ENCODE data around the gene ASB2.
A peak's percentile ranks its signal among the peaks of the same experiment; 100 is the strongest.

ASB2 gene

GRCh38 chr14:93960108-93960475, 16.3 kb downstream of the ASB2 start:
- Histone ChIP-seq H3K4me3 (ENCODE audit: low read length) (peak overlapping the region; percentile 60), H3K4me1 (ENCODE audit: control insufficient read depth, low read length) (peaks cover 100% of the 10 kb centered on the region), H3K9me2 (replicated peaks; ENCODE audit: control insufficient read depth, low read length) (no peaks in the 10 kb centered on the region), H4K20me1 (ENCODE audit: control insufficient read depth, insufficient read depth, low read depth, low read length) (no peaks in the 10 kb centered on the region), H3K36me3 (ENCODE audit: control insufficient read depth, low read length) (peaks cover 3% of the 10 kb centered on the region; the same call in 1 of the 2 replicates), H3K27ac (ENCODE audit: low read depth, low read length) (peak overlapping the region; percentile 98), H3K9me3 (ENCODE audit: control insufficient read depth, insufficient read depth, low read length) (no peaks in the 10 kb centered on the region), H3K79me2 (ENCODE audit: control insufficient read depth, low read length) (0 out of 2 replicates have a peak, but pooled peaks cover 6% of the 10 kb centered on the region), H3F3A (ENCODE audit: control insufficient read depth, insufficient read depth) (peaks cover 37% of the 10 kb centered on the region), H3K27me3 (ENCODE audit: control insufficient read depth, low read length) (no peaks in the 10 kb centered on the region), H3K4me2 (ENCODE audit: low read length) (peak overlapping the region; percentile 97)
- no peak for TF ChIP-seq CTCF (IDR thresholded peaks at IDR 0.05; ENCODE audit: low read depth, low read length, poor library complexity, severe bottlenecking)
- TF ChIP-seq EZH2phosphoT487 (IDR thresholded peaks at IDR 0.05; ENCODE audit: borderline replicate concordance, low read length), result no peak

- H3K4me2 ChIP-seq (ENCODE audit: low read length), result peak overlapping the region; percentile 97
- peak overlapping the region; percentile 98 for H3K27ac ChIP-seq (ENCODE audit: low read depth, low read length)
These were observed 16.9 kb downstream of the ASB2 start for GRCh38 chr14:93959239-93960107.

GRCh38 chr14:93958567-93959238, 17.7 kb downstream of the ASB2 start:
- peaks cover 100% of the 10 kb centered on the region for H3K4me1 ChIP-seq (ENCODE audit: control insufficient read depth, low read length)

More at GRCh38 chr14:93959239-93960107, 16.9 kb downstream of the ASB2 start:
- Histone ChIP-seq H3K4me1 (ENCODE audit: control insufficient read depth, low read length) (peaks cover 100% of the 10 kb centered on the region), H3K9me3 (ENCODE audit: control insufficient read depth, insufficient read depth, low read length) (no peaks in the 10 kb centered on the region), H3K36me3 (ENCODE audit: control insufficient read depth, low read length) (peaks cover 3% of the 10 kb centered on the region; the same call in 1 of the 2 replicates), H3F3A (ENCODE audit: control insufficient read depth, insufficient read depth) (peaks cover 35% of the 10 kb centered on the region), H3K4me3 (ENCODE audit: low read length) (peak overlapping the region; percentile 60), H4K20me1 (ENCODE audit: control insufficient read depth, insufficient read depth, low read depth, low read length) (no peaks in the 10 kb centered on the region), H3K27me3 (ENCODE audit: control insufficient read depth, low read length) (no peaks in the 10 kb centered on the region), H3K9me2 (replicated peaks; ENCODE audit: control insufficient read depth, low read length) (no peaks in the 10 kb centered on the region), H3K79me2 (ENCODE audit: control insufficient read depth, low read length) (0 out of 2 replicates have a peak, but pooled peaks cover 6% of the 10 kb centered on the region)
- no peak for TF ChIP-seq EZH2phosphoT487 (IDR thresholded peaks at IDR 0.05; ENCODE audit: borderline replicate concordance, low read length)
- TF ChIP-seq CTCF (IDR thresholded peaks at IDR 0.05; ENCODE audit: low read depth, low read length, poor library complexity, severe bottlenecking), result no peak

More at GRCh38 chr14:93958567-93959238, 17.7 kb downstream of the ASB2 start:
- TF ChIP-seq CTCF (IDR thresholded peaks at IDR 0.05; ENCODE audit: low read depth, low read length, poor library complexity, severe bottlenecking), result no peak
- no peak for TF ChIP-seq EZH2phosphoT487 (IDR thresholded peaks at IDR 0.05; ENCODE audit: borderline replicate concordance, low read length)
- Histone ChIP-seq H3K27ac (ENCODE audit: low read depth, low read length) (peak overlapping the region; percentile 98), H3K4me2 (ENCODE audit: low read length) (peak overlapping the region; percentile 97), H3K4me3 (ENCODE audit: low read length) (peak overlapping the region; percentile 60), H4K20me1 (ENCODE audit: control insufficient read depth, insufficient read depth, low read depth, low read length) (no peaks in the 10 kb centered on the region), H3K9me2 (replicated peaks; ENCODE audit: control insufficient read depth, low read length) (no peaks in the 10 kb centered on the region), H3K27me3 (ENCODE audit: control insufficient read depth, low read length) (no peaks in the 10 kb centered on the region), H3K79me2 (ENCODE audit: control insufficient read depth, low read length) (0 out of 2 replicates have a peak, but pooled peaks cover 6% of the 10 kb centered on the region), H3K36me3 (ENCODE audit: control insufficient read depth, low read length) (peaks cover 3% of the 10 kb centered on the region; the same call in 1 of the 2 replicates), H3F3A (ENCODE audit: control insufficient read depth, insufficient read depth) (peaks cover 35% of the 10 kb centered on the region), H3K9me3 (ENCODE audit: control insufficient read depth, insufficient read depth, low read length) (no peaks in the 10 kb centered on the region)

All from DOHH2 (cell line).